ENCODE data around the gene SV2B.

Gene SV2B

DNA sequence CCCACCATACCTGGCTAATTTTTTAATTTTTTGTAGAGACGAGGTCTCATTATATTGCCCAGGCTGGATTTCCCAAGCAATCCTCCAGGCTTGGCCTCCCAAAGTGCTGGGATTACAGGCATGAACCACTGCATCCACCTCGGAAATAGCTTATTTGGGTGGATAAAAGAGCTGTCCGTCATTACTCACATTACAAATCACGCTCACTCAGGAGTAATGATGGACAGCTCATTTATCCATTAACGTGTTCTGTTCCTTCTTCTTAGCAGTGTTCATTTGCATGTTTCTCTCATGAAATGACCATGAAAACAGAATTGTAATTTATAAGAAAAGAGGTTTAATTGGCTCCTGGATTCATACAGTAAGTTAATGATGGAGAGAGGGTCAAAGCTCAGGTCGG, 9.8 kb downstream of the SV2B start:
- Histone ChIP-seq H3K36me3 (no peaks in the 10 kb centered on the region), H3K4me1 (no peaks in the 10 kb centered on the region), H3K9me3 (no peaks in the 10 kb centered on the region), H3K27me3 (peaks cover 24% of the 10 kb centered on the region), H3K4me3 (ENCODE audit: low read depth, low read length) (no peak overlapping the region)
- TF ChIP-seq, protein P1, sequence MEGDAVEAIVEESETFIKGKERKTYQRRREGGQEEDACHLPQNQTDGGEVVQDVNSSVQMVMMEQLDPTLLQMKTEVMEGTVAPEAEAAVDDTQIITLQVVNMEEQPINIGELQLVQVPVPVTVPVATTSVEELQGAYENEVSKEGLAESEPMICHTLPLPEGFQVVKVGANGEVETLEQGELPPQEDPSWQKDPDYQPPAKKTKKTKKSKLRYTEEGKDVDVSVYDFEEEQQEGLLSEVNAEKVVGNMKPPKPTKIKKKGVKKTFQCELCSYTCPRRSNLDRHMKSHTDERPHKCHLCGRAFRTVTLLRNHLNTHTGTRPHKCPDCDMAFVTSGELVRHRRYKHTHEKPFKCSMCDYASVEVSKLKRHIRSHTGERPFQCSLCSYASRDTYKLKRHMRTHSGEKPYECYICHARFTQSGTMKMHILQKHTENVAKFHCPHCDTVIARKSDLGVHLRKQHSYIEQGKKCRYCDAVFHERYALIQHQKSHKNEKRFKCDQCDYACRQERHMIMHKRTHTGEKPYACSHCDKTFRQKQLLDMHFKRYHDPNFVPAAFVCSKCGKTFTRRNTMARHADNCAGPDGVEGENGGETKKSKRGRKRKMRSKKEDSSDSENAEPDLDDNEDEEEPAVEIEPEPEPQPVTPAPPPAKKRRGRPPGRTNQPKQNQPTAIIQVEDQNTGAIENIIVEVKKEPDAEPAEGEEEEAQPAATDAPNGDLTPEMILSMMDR (IDR thresholded peaks at IDR 0.05; ENCODE audit: low read depth, low read length), result no peak
- DNase-seq, result no peak

DNA sequence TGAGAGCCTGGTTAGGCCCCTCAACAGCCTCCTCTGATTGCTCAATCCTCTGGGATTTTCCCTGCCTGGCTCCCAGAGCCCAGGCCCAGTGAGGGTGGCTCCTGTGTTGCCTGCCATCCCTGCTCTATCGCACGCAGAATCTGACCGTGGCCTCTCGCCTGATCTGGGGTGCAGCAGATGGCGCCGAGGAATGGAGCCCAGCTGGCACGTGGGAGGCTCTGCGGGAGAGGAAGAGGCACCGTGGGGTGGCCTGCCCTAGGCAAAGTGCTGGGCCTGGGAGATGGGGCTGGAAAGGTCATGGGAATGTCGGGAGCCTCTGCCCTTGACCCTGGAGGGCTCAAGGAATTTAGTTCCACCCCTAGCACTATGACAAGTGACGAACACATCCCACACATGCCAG, 10.3 kb downstream of the SV2B start:
- TF ChIP-seq, protein P1 (IDR thresholded peaks at IDR 0.05; ENCODE audit: low read depth, low read length), result no peak
- H3K9me3 ChIP-seq, result no peaks in the 10 kb centered on the region
- DNase-seq, result no peak
- H3K4me3 ChIP-seq (ENCODE audit: low read depth, low read length), result no peak overlapping the region
- H3K4me1 ChIP-seq, result no peaks in the 10 kb centered on the region
- H3K36me3 ChIP-seq, result no peaks in the 10 kb centered on the region
- H3K27me3 ChIP-seq, result peaks cover 25% of the 10 kb centered on the region

DNA sequence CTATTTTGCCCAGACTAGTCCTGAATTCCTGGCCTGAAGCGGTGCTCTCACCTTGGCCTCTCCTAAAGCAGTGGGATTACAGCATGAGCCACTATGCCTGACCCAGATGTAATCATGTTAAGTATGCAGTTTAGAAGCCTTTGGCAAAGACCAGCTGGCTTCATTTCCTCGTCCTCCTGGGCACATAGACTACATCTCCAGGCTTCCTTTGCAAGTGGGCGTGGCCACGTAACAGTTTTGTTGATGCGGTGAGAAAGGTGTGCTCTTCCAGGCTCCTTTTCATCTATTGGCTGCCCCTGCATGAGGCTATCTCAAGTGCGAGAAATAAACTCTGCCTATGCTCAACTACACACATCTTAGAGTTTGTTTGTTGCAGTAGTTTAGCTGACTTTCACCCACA, 13.0 kb downstream of the SV2B start:
- Histone ChIP-seq H3K36me3 (no peaks in the 10 kb centered on the region), H3K4me1 (no peaks in the 10 kb centered on the region), H3K4me3 (ENCODE audit: low read depth, low read length) (no peak overlapping the region), H3K9me3 (no peaks in the 10 kb centered on the region), H3K27me3 (peaks cover 33% of the 10 kb centered on the region)
- no peak for DNase-seq
- TF ChIP-seq, protein P1 (IDR thresholded peaks at IDR 0.05; ENCODE audit: low read depth, low read length), result no peak

DNA sequence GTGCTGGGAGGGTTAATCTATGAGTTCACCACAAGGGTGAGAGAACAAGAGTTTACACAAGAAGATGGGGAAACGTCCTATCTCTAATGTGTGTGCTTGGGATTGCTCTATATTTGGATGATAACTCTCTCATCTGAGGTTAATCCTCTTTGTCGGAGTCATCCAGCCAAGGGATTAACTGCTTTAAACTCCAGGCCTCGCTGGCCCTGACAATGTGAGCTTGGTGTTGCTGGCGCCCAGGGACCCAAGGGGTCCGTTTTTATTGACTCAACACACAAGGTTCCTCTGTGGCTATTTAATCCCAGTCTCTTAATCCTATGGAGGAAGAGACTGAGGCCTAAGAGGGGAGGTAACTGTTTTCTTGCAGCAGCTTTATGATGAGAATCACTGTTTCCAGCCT, 14.2 kb downstream of the SV2B start:
- no peak for DNase-seq
- Histone ChIP-seq H3K36me3 (no peaks in the 10 kb centered on the region), H3K9me3 (no peaks in the 10 kb centered on the region), H3K4me1 (no peaks in the 10 kb centered on the region), H3K4me3 (ENCODE audit: low read depth, low read length) (no peak overlapping the region), H3K27me3 (peaks cover 38% of the 10 kb centered on the region)
- TF ChIP-seq, protein P1 (IDR thresholded peaks at IDR 0.05; ENCODE audit: low read depth, low read length), result no peak

DNA sequence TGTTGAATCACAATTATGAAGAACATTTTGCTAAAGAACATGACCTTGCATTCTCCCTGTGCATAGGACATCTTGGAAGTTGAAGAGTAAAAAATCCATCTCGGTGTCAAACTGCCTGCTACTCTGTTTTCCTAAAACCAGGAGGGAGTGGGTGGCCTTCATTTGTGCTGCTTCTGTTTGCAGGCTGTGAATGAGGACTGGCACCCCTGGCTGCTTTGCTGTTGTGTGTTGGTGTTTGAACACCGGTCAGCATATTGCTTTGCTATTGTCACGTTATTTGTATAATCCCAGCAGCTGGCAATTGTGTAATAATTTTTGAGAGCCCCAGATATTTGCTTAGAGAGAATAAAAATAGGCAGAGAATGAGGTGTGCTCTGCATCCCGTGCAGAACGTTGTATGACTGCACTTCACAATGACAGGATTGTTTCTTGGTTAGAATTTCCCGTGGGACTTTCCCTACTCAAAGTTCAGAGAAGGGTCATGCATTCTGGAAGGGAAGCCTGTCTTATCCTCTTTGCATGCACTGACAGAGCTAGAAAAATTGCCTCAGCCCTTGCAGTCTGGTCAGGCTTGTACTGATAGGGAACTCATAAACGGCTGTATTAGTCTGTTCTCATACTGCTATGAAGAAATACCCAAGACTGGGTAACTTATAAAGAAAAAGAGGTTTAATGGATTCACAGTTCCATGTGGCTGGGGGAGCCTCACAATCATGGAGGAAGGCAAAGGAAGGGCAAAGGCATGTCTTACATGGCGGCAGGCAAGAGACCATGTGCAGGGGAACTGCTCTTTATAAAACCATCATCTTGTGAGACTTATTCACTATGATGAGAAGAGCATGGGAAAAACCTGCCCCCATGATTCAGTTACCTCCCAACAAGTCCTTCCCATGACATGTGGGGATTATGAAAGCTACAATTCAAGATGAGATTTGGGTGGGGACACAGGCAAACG, 16.3 kb downstream of the SV2B start:
- Histone ChIP-seq H3K4me1 (no peaks in the 10 kb centered on the region), H3K9me3 (no peaks in the 10 kb centered on the region), H3K27me3 (peaks cover 42% of the 10 kb centered on the region), H3K36me3 (no peaks in the 10 kb centered on the region), H3K4me3 (ENCODE audit: low read depth, low read length) (no peak overlapping the region)
- TF ChIP-seq, protein P1 (IDR thresholded peaks at IDR 0.05; ENCODE audit: low read depth, low read length), result no peak
- DNase-seq, result no peak

DNA sequence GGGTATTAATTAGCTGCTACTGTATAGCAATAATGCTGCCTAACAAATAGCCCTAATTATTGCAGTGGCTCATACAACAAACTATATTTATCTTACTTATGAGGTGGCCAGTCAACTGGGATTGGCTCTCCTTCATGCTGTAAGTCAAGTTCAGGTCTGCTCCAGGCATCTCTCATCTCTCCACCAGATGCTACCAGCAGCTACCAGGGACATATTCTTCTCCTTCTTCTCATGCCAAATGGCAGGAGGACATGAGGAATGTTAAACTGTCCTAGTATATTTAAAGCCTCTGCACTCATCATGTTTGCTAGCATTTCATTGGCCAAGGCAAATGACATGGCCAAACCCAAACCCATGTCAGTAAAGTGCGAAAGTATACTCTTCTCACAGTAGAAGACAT, 17.3 kb downstream of the SV2B start:
- Histone ChIP-seq H3K4me1 (no peaks in the 10 kb centered on the region), H3K36me3 (no peaks in the 10 kb centered on the region), H3K9me3 (no peaks in the 10 kb centered on the region), H3K27me3 (peaks cover 44% of the 10 kb centered on the region), H3K4me3 (ENCODE audit: low read depth, low read length) (no peak overlapping the region)
- TF ChIP-seq, protein P1 (IDR thresholded peaks at IDR 0.05; ENCODE audit: low read depth, low read length), result no peak
- DNase-seq, result no peak

Data from BE2C (cell line).